PC-9 (cell line): Measurements from ENCODE around the gene RPS6KB1.

Source experiments
- EZH2 ChIP-seq: fragments of 200-600 bp; sonication (generic); IDR thresholded peaks from 2 replicates; pipeline ENCODE4 v1.8.0; 2017; ENCODE audit warnings: antibody characterized with exemption, low read depth
- TF ChIP-seq, protein P1 (sequence below): fragments of 200-600 bp; sonication (generic); conservative IDR thresholded peaks from 2 replicates; pipeline ENCODE4 v1.6.1; 2017; ENCODE audit warnings: mixed run types, antibody characterized with exemption, mild to moderate bottlenecking, moderate library complexity

DNA sequence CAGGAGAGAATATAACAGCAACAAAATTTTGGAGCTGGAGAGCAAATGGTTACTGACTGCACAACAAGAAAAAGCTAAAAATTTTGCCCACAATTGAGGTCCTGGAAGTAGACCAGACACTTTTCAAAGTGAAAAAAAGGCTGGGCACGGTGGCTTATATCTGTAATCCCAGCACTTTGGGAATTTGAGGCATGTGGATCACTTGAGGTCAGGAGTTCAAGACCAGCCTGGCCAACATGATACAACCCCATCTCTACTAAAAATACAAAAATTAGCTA lies 23.0 kb upstream of the RPS6KB1 start:
- TF ChIP-seq, protein P1, sequence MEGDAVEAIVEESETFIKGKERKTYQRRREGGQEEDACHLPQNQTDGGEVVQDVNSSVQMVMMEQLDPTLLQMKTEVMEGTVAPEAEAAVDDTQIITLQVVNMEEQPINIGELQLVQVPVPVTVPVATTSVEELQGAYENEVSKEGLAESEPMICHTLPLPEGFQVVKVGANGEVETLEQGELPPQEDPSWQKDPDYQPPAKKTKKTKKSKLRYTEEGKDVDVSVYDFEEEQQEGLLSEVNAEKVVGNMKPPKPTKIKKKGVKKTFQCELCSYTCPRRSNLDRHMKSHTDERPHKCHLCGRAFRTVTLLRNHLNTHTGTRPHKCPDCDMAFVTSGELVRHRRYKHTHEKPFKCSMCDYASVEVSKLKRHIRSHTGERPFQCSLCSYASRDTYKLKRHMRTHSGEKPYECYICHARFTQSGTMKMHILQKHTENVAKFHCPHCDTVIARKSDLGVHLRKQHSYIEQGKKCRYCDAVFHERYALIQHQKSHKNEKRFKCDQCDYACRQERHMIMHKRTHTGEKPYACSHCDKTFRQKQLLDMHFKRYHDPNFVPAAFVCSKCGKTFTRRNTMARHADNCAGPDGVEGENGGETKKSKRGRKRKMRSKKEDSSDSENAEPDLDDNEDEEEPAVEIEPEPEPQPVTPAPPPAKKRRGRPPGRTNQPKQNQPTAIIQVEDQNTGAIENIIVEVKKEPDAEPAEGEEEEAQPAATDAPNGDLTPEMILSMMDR: no peak
- no peak for TF ChIP-seq EZH2
